ENCODE measurements around the gene PLS1.
"Not testable (repeated sequence)": the region's sequence is repeated elsewhere in the genome, so short reads cannot be mapped to it uniquely, and the experiment has no call there.

The PLS1 gene

DNA sequence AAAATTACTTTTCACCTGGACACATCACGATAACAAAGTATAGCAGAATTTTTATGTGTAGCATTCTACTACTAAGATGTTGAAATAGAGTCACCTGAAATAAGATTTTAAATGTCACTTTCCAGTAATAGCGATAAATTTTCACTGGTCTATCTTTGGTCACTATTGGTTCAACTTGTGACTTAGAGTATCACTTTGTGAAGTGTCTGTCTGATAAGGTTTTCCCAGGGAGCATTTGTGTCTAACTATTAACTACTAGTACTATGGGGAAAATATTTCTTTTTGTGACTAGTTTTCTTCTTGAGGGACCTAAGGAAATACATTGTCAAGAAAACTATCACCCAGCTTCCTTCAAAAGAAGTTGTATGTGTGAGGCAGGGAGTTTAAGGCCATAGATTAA lies 138.6 kb downstream of the PLS1 start:
- DNase-seq (ENCODE audit: low read depth), result no peak
- no peak for TF ChIP-seq CTCF (conservative IDR thresholded peaks at IDR 0.05; ENCODE audit: low read length)

DNA sequence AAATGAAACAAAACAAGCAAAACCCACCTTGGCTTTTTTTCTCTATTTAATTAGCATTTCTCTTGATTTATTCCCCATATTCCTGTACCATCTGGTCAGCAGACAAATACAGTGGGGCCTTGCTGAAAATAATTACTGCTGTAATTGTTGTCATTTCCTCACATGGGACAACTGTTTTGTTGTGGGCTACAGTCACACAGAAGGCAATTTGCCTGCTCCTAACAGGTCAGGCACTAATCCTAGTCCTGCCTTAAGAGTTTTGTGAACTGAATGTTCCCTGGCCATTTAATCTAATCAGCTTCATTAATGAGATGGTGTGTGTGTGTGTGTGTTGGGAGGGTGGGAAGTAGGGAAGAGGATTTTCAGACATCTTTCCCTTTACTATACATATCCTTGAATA lies 139.3 kb downstream of the PLS1 start:
- DNase-seq (ENCODE audit: low read depth), result no peak
- H3K4me3 ChIP-seq (ENCODE audit: low read length), result no peak overlapping the region
- TF ChIP-seq CTCF (conservative IDR thresholded peaks at IDR 0.05; ENCODE audit: low read length), result no peak

More for the DNA sequence above, 138.6 kb downstream of the PLS1 start:
- H3K4me3 ChIP-seq (ENCODE audit: low read length), result no peak overlapping the region

- TF ChIP-seq CTCF (conservative IDR thresholded peaks at IDR 0.05; ENCODE audit: low read length), result no peak
- no peak for DNase-seq (ENCODE audit: low read depth)
- no peak overlapping the region for H3K4me3 ChIP-seq (ENCODE audit: low read length)
Observed at GRCh38 chr3:142738396-142738795, 142.2 kb downstream of the PLS1 start.

DNA sequence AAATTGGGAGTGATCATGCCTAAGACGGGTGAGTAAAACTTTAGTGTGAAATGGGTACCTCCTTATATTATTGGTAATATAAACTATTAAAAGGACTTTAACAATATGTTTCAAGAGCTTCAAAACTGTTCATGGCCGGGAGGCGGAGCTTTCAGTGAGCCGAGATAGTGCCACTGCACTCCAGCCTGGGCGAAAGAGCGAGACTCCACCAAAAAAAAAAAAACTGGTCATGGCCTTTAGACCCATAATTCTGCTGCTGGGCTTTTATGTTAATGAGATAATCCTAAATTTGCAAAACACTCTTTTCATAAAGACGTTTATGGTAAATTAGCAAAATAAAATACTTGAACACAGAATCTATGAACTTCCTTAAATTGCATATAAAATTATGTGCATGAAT lies 150.5 kb downstream of the PLS1 start:
- DNase-seq (ENCODE audit: low read depth), result no peak
- no peak overlapping the region for H3K4me3 ChIP-seq (ENCODE audit: low read length)
- no peak for TF ChIP-seq CTCF (conservative IDR thresholded peaks at IDR 0.05; ENCODE audit: low read length)

GRCh38 chr3:142750531-142750930 lies 154.3 kb downstream of the PLS1 start:
- DNase-seq (ENCODE audit: low read depth), result not testable (repeated sequence)

DNA sequence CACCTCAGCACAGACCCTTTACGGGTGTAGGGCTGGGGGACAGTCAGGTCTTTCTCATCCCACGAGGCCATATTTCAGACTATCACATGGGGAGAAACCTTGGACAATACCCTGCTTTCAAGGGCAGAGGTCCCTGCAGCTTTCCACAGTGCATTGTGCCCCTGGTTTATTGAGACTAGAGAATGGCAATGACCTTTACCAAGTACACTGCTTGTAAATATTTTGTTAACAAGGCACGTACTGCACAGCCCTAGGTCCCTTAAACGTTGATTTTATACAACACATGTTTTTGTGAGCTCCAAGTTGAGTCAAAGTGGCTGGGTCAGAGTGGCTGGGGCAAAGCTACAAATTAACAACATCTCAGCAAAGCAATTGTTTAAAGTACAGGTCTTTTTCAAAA lies 156.4 kb downstream of the PLS1 start:
- not testable (repeated sequence) for DNase-seq (ENCODE audit: low read depth); H3K4me3 ChIP-seq (ENCODE audit: low read length)

More at GRCh38 chr3:142750531-142750930, 154.3 kb downstream of the PLS1 start:
- not testable (repeated sequence) for H3K4me3 ChIP-seq (ENCODE audit: low read length)

GRCh38 chr3:142754494-142754893 lies 158.3 kb downstream of the PLS1 start:
- H3K4me3 ChIP-seq (ENCODE audit: low read length), result no peak overlapping the region
- no peak for TF ChIP-seq CTCF (conservative IDR thresholded peaks at IDR 0.05; ENCODE audit: low read length)
- DNase-seq (ENCODE audit: low read depth), result no peak
